H1 (cell line): Measurements from ENCODE around the gene ZNF775. TPM values are rescaled to one million over a fixed set of nuclear protein-coding genes. Genes with fewer than 3 reads are reported as not detected.

Experiments used
- CTCF ChIA-PET: fragments of 300-600 bp; sonication (Branson Sonifier 250); formaldehyde crosslinking; loops from one replicate; lab custom pipeline; 2021; ENCODE audit not compliant: partially characterized antibody; lab: Charles Lee
- POLR2A ChIA-PET: fragments of 300-600 bp; sonication (Branson Sonifier 250); formaldehyde crosslinking; loops from one replicate; lab custom pipeline; 2021; ENCODE audit warnings: inconsistent platforms; ENCODE audit not compliant: partially characterized antibody; lab: Charles Lee
- DNase-seq, 2 experiments: peaks; one replicate each; pipeline versions ENCODE4 v3.0.0 to v3.0.0-alpha.2; 2010 to 2022; ENCODE audit warnings: low spot score in 2 of 2, low read depth in 1 of 2, mixed read lengths in 1 of 2
- FAIRE-seq: peaks from 2 replicates; lab custom pipeline; 2011; peaks lifted over from hg19 to GRCh38; lab: Jason Lieb, UNC
- H2AFZ ChIP-seq: 2 replicates; pipeline ENCODE4 v1.8.1; 2012; ENCODE audit warnings: low read length, inconsistent platforms
- H2AK5ac ChIP-seq: 2 replicates; pipeline ENCODE4 v1.6.1; 2013; ENCODE audit warnings: low read depth, low read length
- H2BK120ac ChIP-seq: replicated peaks from 2 replicates; pipeline ENCODE3; 2013; ENCODE audit warnings: low read depth, low read length, inconsistent platforms
- H2BK12ac ChIP-seq: 2 replicates; pipeline ENCODE4 v1.6.1; 2013; ENCODE audit warnings: low read depth, low read length
- H2BK15ac ChIP-seq: 2 replicates; pipeline ENCODE4 v1.6.1; 2013; ENCODE audit warnings: low read length
- H2BK20ac ChIP-seq: 2 replicates; pipeline ENCODE4 v1.6.1; 2013; ENCODE audit warnings: low read length
- H2BK5ac ChIP-seq: 2 replicates; pipeline ENCODE4 v1.6.1; 2013; ENCODE audit warnings: low read depth, low read length
- H3K14ac ChIP-seq: 2 replicates; pipeline ENCODE4 v1.6.1; 2013; ENCODE audit warnings: inconsistent platforms; ENCODE audit not compliant: insufficient read length
- H3K18ac ChIP-seq: 2 replicates; pipeline ENCODE4 v1.6.1; 2013; ENCODE audit warnings: low read length; ENCODE audit errors: extremely low read depth
- H3K23ac ChIP-seq: 2 replicates; pipeline ENCODE4 v1.6.1; 2013; ENCODE audit warnings: inconsistent platforms; ENCODE audit not compliant: insufficient read length
- H3K23me2 ChIP-seq: 2 replicates; pipeline ENCODE4 v1.6.1; 2013; ENCODE audit warnings: low read depth, low read length
- H3K27ac ChIP-seq: 2 replicates; pipeline ENCODE4 v1.6.1; 2011; ENCODE audit warnings: low read depth, low read length, inconsistent platforms
- H3K27me3 ChIP-seq, 4 experiments: replicated peaks in 1 of 4; 1 replicate in 1 of 4; 2 replicates in 3 of 4; pipeline versions ENCODE4 v1.6.1 to v1.8.1; 2011 to 2013; ENCODE audit warnings: low read length in 3 of 4, mild to moderate bottlenecking in 3 of 4, inconsistent platforms in 2 of 4, mixed read lengths in 2 of 4, moderate library complexity in 1 of 4; ENCODE audit not compliant: control insufficient read depth in 3 of 4, insufficient read depth in 3 of 4; ENCODE audit errors: extremely low read depth in 1 of 4
- H3K36me3 ChIP-seq, 4 experiments: 2 replicates each; pipeline versions ENCODE4 v1.6.1 to v1.8.1; 2011 to 2013; ENCODE audit warnings: mild to moderate bottlenecking in 4 of 4, low read length in 3 of 4, moderate library complexity in 2 of 4, control low read depth in 1 of 4, inconsistent platforms in 1 of 4; ENCODE audit not compliant: insufficient read depth in 4 of 4, control insufficient read depth in 2 of 4
- H3K4ac ChIP-seq: replicated peaks from 2 replicates; pipeline ENCODE3; 2013; ENCODE audit warnings: low read length, low read depth, mixed read lengths, inconsistent platforms; ENCODE audit not compliant: insufficient read length
- H3K4me1 ChIP-seq, 4 experiments: replicated peaks in 1 of 4; 1 replicate in 1 of 4; 2 replicates in 3 of 4; pipeline versions ENCODE4 v1.6.1 to v1.8.1; 2011 to 2013; ENCODE audit warnings: low read length in 3 of 4, inconsistent platforms in 2 of 4, mixed read lengths in 1 of 4; ENCODE audit not compliant: insufficient read depth in 4 of 4, control insufficient read depth in 3 of 4
- H3K4me2 ChIP-seq, 2 experiments: 2 replicates each; pipeline versions ENCODE4 v1.6.1 to v1.8.1; 2011 to 2013; ENCODE audit warnings: low read depth in 2 of 2, low read length in 2 of 2, control low read depth in 1 of 2, inconsistent platforms in 1 of 2, mild to moderate bottlenecking in 1 of 2; ENCODE audit not compliant: insufficient read depth in 1 of 2
- H3K4me3 ChIP-seq, 4 experiments: fragments of 200-600, 300-600 bp in 1 of 4; sonication (generic), shearing (Covaris generic), sonication (Bioruptor Twin) in 1 of 4; 2 replicates each; pipeline versions ENCODE4 v1.5.1 to v1.8.1; 2011 to 2016; ENCODE audit warnings: low read length in 4 of 4, low read depth in 3 of 4, control low read depth in 2 of 4, inconsistent platforms in 2 of 4, mild to moderate bottlenecking in 2 of 4, mixed read lengths in 1 of 4, moderate library complexity in 1 of 4; ENCODE audit not compliant: insufficient read depth in 2 of 4; ENCODE audit errors: extremely low read depth in 1 of 4
- H3K56ac ChIP-seq: replicated peaks from 2 replicates; pipeline ENCODE3; 2013; ENCODE audit warnings: low read depth, mild to moderate bottlenecking, mixed read lengths, low read length, inconsistent platforms; ENCODE audit not compliant: insufficient read length
- H3K79me1 ChIP-seq: 2 replicates; pipeline ENCODE4 v1.6.1; 2013; ENCODE audit warnings: low read depth, low read length, control low read depth
- H3K79me2 ChIP-seq, 2 experiments: 2 replicates each; pipeline versions ENCODE4 v1.6.1 to v1.8.1; 2012 to 2013; ENCODE audit warnings: low read length in 2 of 2, mild to moderate bottlenecking in 2 of 2, inconsistent platforms in 1 of 2; ENCODE audit not compliant: insufficient read depth in 2 of 2, control insufficient read depth in 1 of 2
- H3K9ac ChIP-seq, 4 experiments: replicated peaks in 1 of 4; 1 replicate in 1 of 4; 2 replicates in 3 of 4; pipeline versions ENCODE4 v1.6.1 to v1.8.1; 2011 to 2013; ENCODE audit warnings: low read depth in 3 of 4, low read length in 3 of 4, control low read depth in 2 of 4, mild to moderate bottlenecking in 2 of 4, moderate library complexity in 2 of 4, inconsistent platforms in 1 of 4; ENCODE audit errors: extremely low read depth in 1 of 4
- H3K9me3 ChIP-seq, 2 experiments: 2 replicates each; pipeline versions ENCODE4 v1.6.1 to v1.8.1; 2012 to 2013; ENCODE audit warnings: mild to moderate bottlenecking in 2 of 2, moderate library complexity in 2 of 2, control low read depth in 1 of 2, inconsistent platforms in 1 of 2, low read depth in 1 of 2, low read length in 1 of 2, mixed read lengths in 1 of 2; ENCODE audit not compliant: insufficient read depth in 2 of 2
- H4K20me1 ChIP-seq, 2 experiments: replicated peaks in 1 of 2; 2 replicates each; pipeline versions ENCODE3 to v1.8.1; 2011 to 2013; ENCODE audit warnings: inconsistent platforms in 2 of 2, low read length in 2 of 2, mild to moderate bottlenecking in 1 of 2; ENCODE audit not compliant: insufficient read depth in 2 of 2, control insufficient read depth in 1 of 2
- H4K5ac ChIP-seq: 2 replicates; pipeline ENCODE4 v1.6.1; 2013; ENCODE audit warnings: low read length, low read depth, mixed read lengths, inconsistent platforms; ENCODE audit not compliant: insufficient read length
- H4K8ac ChIP-seq: 2 replicates; pipeline ENCODE4 v1.8.0; 2013; ENCODE audit warnings: mild to moderate bottlenecking, moderate library complexity, low read length, inconsistent platforms; ENCODE audit not compliant: insufficient read depth; ENCODE audit errors: extremely low read depth
- H4K91ac ChIP-seq: replicated peaks from 2 replicates; pipeline ENCODE3; 2013; ENCODE audit warnings: low read length, mixed read lengths, inconsistent platforms; ENCODE audit not compliant: insufficient read length
- CHD1 ChIP-seq: IDR thresholded peaks from 2 replicates; pipeline ENCODE4 v1.6.1; 2012; ENCODE audit warnings: low read depth, low read length, improper control_type of control experiment
- FOSL1 ChIP-seq: IDR thresholded peaks from 2 replicates; pipeline ENCODE4 v1.6.1; 2011; ENCODE audit warnings: mild to moderate bottlenecking, low read depth, low read length, moderate library complexity; ENCODE audit not compliant: insufficient read depth
- JUN ChIP-seq: IDR thresholded peaks from 2 replicates; pipeline ENCODE4 v1.6.1; 2011; ENCODE audit warnings: low read depth, mild to moderate bottlenecking, improper control_type of control experiment, low read length
- KDM1A ChIP-seq: fragments of 200-600, 300-600 bp; sonication (generic); IDR thresholded peaks from 2 replicates; pipeline ENCODE4 v1.7.1; 2016; ENCODE audit warnings: mild to moderate bottlenecking, low read length, borderline replicate concordance
- PHF8 ChIP-seq: fragments of 200-600 bp; sonication (generic); conservative IDR thresholded peaks from 2 replicates; pipeline ENCODE4 v1.7.1; 2012; ENCODE audit warnings: low read depth, mild to moderate bottlenecking, inconsistent platforms, low read length, moderate library complexity
- POLR2A ChIP-seq, 2 experiments: IDR thresholded peaks; 1 replicate in 1 of 2; 2 replicates in 1 of 2; pipeline ENCODE4 v1.6.1; 2011; ENCODE audit warnings: low read depth in 2 of 2, low read length in 2 of 2, mild to moderate bottlenecking in 2 of 2; ENCODE audit errors: control extremely low read depth in 1 of 2
- RBBP5 ChIP-seq: IDR thresholded peaks from 2 replicates; pipeline ENCODE4 v1.7.1; 2012; ENCODE audit warnings: low read depth, mild to moderate bottlenecking, inconsistent platforms, low read length, moderate library complexity, borderline replicate concordance
- RFX5 ChIP-seq: IDR thresholded peaks from 2 replicates; pipeline ENCODE4 v1.6.1; 2011; ENCODE audit warnings: low read depth, low read length, improper control_type of control experiment, borderline replicate concordance
- SP1 ChIP-seq: IDR thresholded peaks from 2 replicates; pipeline ENCODE4 v1.6.1; 2011; ENCODE audit warnings: low read depth, low read length
- WGBS, 2 experiments: shearing (Covaris generic) in 1 of 2; methylation state at CpG; one replicate each; pipeline versions ENCODE4 v1.1.6 to v1.1.7; 2013 to 2015; ENCODE audit warnings: low lambda C conversion rate in 2 of 2, mixed read lengths in 2 of 2, inconsistent platforms in 1 of 2, low coverage in 1 of 2, missing lambda C conversion rate in 1 of 2; ENCODE audit not compliant: insufficient replicate concordance in 2 of 2, insufficient coverage in 1 of 2, insufficient read length in 1 of 2; ENCODE audit errors: extremely low coverage in 1 of 2, missing lambda C conversion rate in 1 of 2; 5-methylcytosine and 5-hydroxymethylcytosine counted together
- polyA plus RNA-seq, 7 experiments: library from polyadenylated mRNA; depleted of rRNA in 3 of 7; stranded (reverse) in 5 of 7; unstranded in 2 of 7; fragments of >200 nt in 5 of 7; fragments of 200-250 nt in 2 of 7; gene quantifications; 1 replicate in 5 of 7; 2 replicates in 1 of 7; 4 replicates in 1 of 7; pipeline versions ENCODE4 v1.2.1 to v1.2.3, GENCODE V29; 2011 to 2013; ENCODE audit warnings: missing spikeins in 2 of 7, mixed read lengths in 2 of 7
- total RNA-seq: library from RNA; stranded (reverse); fragmentation: NEBNext Ultra II Directional; extraction: Animal tissue kit (Norgen Biotek cat#: 25700); gene quantifications from 2 replicates; pipeline ENCODE4 v1.2.1, GENCODE V29; 2021

Gene ZNF775
- total and polyA plus RNA-seq, 2 of the 8 experiments (the other 6 are each of a cell fraction or from before 2014, with no cell fraction given), result 13.6 to 21.5 TPM

- Histone ChIP-seq H2BK15ac (no peak overlapping the region), H3K9ac (no peak overlapping the region), H4K91ac (no peak overlapping the region), H2BK12ac (no peak overlapping the region), H2AFZ (no peak overlapping the region), H3K23ac (no peak overlapping the region), H3K4me3 (no peak overlapping the region), H3K4me1 (peaks cover 3% of the 10 kb centered on the region in 4 experiments), H3K9me3 (no peaks in the 10 kb centered on the region), H3K23me2 (no peaks in the 10 kb centered on the region), H2BK20ac (no peak overlapping the region), H3K36me3 (peaks cover 7 to 37% (median 15%) of the 10 kb centered on the region in 4 experiments), H3K27ac (no peak overlapping the region), H3K18ac (no peak overlapping the region; the same call in 1 of the 2 replicates), H4K8ac (peak overlapping the region; percentile 32; the same call in 1 of the 2 replicates), H2AK5ac (no peak overlapping the region), H3K56ac (no peak overlapping the region), H3K79me2 (peaks cover 0 to 6% of the 10 kb centered on the region in 2 experiments; a peak in 2 of 4 replicates), H2BK5ac (no peak overlapping the region), H3K14ac (no peak overlapping the region), H3K27me3 (no peaks in the 10 kb centered on the region), H4K20me1 (peaks cover 0 to 3% of the 10 kb centered on the region in 2 experiments), H3K4ac (peak overlapping the region; percentile 8), H4K5ac (no peak overlapping the region), H3K79me1 (peaks cover 2% of the 10 kb centered on the region; the same call in 1 of the 2 replicates), H2BK120ac (no peak overlapping the region), H3K4me2 (no peak overlapping the region)
- 86% methylated on average over 10 of the region's 11 CpGs; no CpG with 5 or more reads in 1 of the 2 experiments for WGBS, 2 experiments
- DNase-seq (no peak), FAIRE-seq (no peak)
- POLR2A ChIA-PET, result interaction anchor here (1.0 to 14.9 kb wide), 9 partner anchors 14 to 70 kb away, joined by 3 to 164 read pairs (median 6); partner anchors contain the start of gene REPIN1
- CTCF ChIA-PET, result interaction anchor here (0.7 to 2.6 kb wide), 7 partner anchors 10 to 58 kb away, joined by 3 to 7 read pairs (median 3); no protein-coding TSS in a partner anchor
- TF ChIP-seq RBBP5 (no peak), SP1 (no peak), JUN (no peak), KDM1A (no peak), POLR2A (IDR thresholded peaks at IDR 0.05; ENCODE audit: control extremely low read depth in 1 of 2, low read depth in 2 of 2, low read length in 2 of 2) (no peak), CHD1 (no peak), PHF8 (no peak), FOSL1 (no peak), RFX5 (no peak)
Measured at GRCh38 chr7:150412016-150412415, 32.9 kb downstream of the ZNF775 start.
